IMR-90 (cell line): ENCODE data around the gene HECTD2. TPM values are rescaled to one million over a fixed set of nuclear protein-coding genes. Genes with fewer than 3 reads are reported as not detected.

ENCODE experiments used
- ATAC-seq: fragments of 200-7000 bp; cut with Tn5 transposase; 2 replicates; pipeline ENCODE4 v1.9.1; 2020; ENCODE audit warnings: low read depth, mild to moderate bottlenecking, moderate library complexity
- BruUV-seq: library from RNA; stranded (reverse); fragments of 400-500 nt; replicated peaks from 2 replicates; lab custom pipeline; 2021; lab: Mats Ljungman, UMichigan
- CTCF ChIA-PET: fragments of 300-600 bp; formaldehyde crosslinking; extraction: SDS; loops from one replicate; lab custom pipeline; 2021; ENCODE audit warnings: antibody characterized with exemption; lab: Yijun Ruan, JAX
- POLR2A ChIA-PET: fragments of 300-600 bp; sonication (Branson Sonifier 250); formaldehyde crosslinking; loops from one replicate; lab custom pipeline; 2022; ENCODE audit warnings: antibody characterized with exemption; ENCODE audit not compliant: unreplicated experiment; lab: Charles Lee
- DNase-seq: peaks from one replicate; pipeline ENCODE4 v3.0.0; 2013
- H2AFZ ChIP-seq: replicated peaks from 2 replicates; pipeline ENCODE3; 2013; ENCODE audit warnings: low read length, mild to moderate bottlenecking; ENCODE audit not compliant: poor library complexity
- H2AK5ac ChIP-seq: 2 replicates; pipeline ENCODE4 v1.6.1; 2013; ENCODE audit warnings: low read depth, low read length, inconsistent platforms
- H2AK9ac ChIP-seq: replicated peaks from 2 replicates; pipeline ENCODE3; 2013; ENCODE audit warnings: mild to moderate bottlenecking, low read depth, low read length, moderate library complexity; ENCODE audit not compliant: poor library complexity
- H2BK120ac ChIP-seq: 2 replicates; pipeline ENCODE4 v1.6.1; 2013; ENCODE audit warnings: low read depth, low read length, inconsistent platforms
- H2BK15ac ChIP-seq: 3 replicates; pipeline ENCODE4 v1.6.1; 2013; ENCODE audit warnings: low read depth, low read length, inconsistent platforms
- H2BK20ac ChIP-seq: 2 replicates; pipeline ENCODE4 v1.6.1; 2013; ENCODE audit warnings: low read depth, mild to moderate bottlenecking, inconsistent platforms, low read length, moderate library complexity
- H2BK5ac ChIP-seq: 2 replicates; pipeline ENCODE4 v1.6.1; 2013; ENCODE audit warnings: mild to moderate bottlenecking, low read depth, low read length, inconsistent platforms; ENCODE audit not compliant: poor library complexity, severe bottlenecking
- H3K14ac ChIP-seq: replicated peaks from 2 replicates; pipeline ENCODE4 v1.6.1; 2013; ENCODE audit warnings: low read depth, low read length, inconsistent platforms
- H3K18ac ChIP-seq: 2 replicates; pipeline ENCODE4 v1.6.1; 2013; ENCODE audit warnings: low read depth, low read length, control low read depth
- H3K23ac ChIP-seq: 2 replicates; pipeline ENCODE4 v1.6.1; 2013; ENCODE audit warnings: low read depth, low read length, inconsistent platforms
- H3K27ac ChIP-seq: 2 replicates; pipeline ENCODE4 v1.5.1; 2013; ENCODE audit warnings: mild to moderate bottlenecking, control low read depth, low read length; ENCODE audit not compliant: insufficient read depth
- H3K27me3 ChIP-seq: 2 replicates; pipeline ENCODE4 v1.6.1; 2013; ENCODE audit warnings: low read length; ENCODE audit not compliant: control insufficient read depth, insufficient read depth
- H3K36me3 ChIP-seq: 2 replicates; pipeline ENCODE4 v1.6.1; 2013; ENCODE audit warnings: low read length, mixed read lengths; ENCODE audit not compliant: control insufficient read depth, insufficient read depth
- H3K4ac ChIP-seq: 2 replicates; pipeline ENCODE4 v1.6.1; 2013; ENCODE audit warnings: low read depth, low read length, inconsistent platforms
- H3K4me1 ChIP-seq: 2 replicates; pipeline ENCODE4 v1.6.1; 2013; ENCODE audit warnings: low read length, mixed read lengths; ENCODE audit not compliant: control insufficient read depth, insufficient read depth
- H3K4me2 ChIP-seq: 2 replicates; pipeline ENCODE4 v1.6.1; 2013; ENCODE audit warnings: low read depth, mild to moderate bottlenecking, control low read depth, low read length, moderate library complexity
- H3K4me3 ChIP-seq: 2 replicates; pipeline ENCODE4 v1.5.1; 2013; ENCODE audit warnings: low read depth, mild to moderate bottlenecking, control low read depth, low read length, moderate library complexity; ENCODE audit not compliant: insufficient read depth
- H3K56ac ChIP-seq: 2 replicates; pipeline ENCODE4 v1.6.1; 2013; ENCODE audit warnings: low read length, inconsistent platforms; ENCODE audit not compliant: insufficient read depth; ENCODE audit errors: extremely low read depth
- H3K79me1 ChIP-seq, 2 experiments: 2 replicates each; pipeline ENCODE4 v1.6.1; 2013; ENCODE audit warnings: low read length in 2 of 2, inconsistent platforms in 1 of 2, low read depth in 1 of 2
- H3K9ac ChIP-seq: 2 replicates; pipeline ENCODE4 v1.6.1; 2013; ENCODE audit warnings: low read depth, low read length, control low read depth
- H3K9me1 ChIP-seq: 2 replicates; pipeline ENCODE4 v1.6.1; 2013; ENCODE audit warnings: low read length, inconsistent platforms; ENCODE audit not compliant: insufficient read depth
- H3K9me3 ChIP-seq: 2 replicates; pipeline ENCODE4 v1.6.1; 2013; ENCODE audit warnings: low read length; ENCODE audit not compliant: control insufficient read depth, insufficient read depth
- H4K20me1 ChIP-seq: 2 replicates; pipeline ENCODE4 v1.6.1; 2013; ENCODE audit warnings: low read length, inconsistent platforms; ENCODE audit not compliant: insufficient read depth
- H4K5ac ChIP-seq: 2 replicates; pipeline ENCODE4 v1.6.1; 2013; ENCODE audit warnings: mild to moderate bottlenecking, low read depth, low read length, control low read depth
- H4K8ac ChIP-seq, 2 experiments: 2 replicates each; pipeline ENCODE4 v1.6.1; 2013; ENCODE audit warnings: low read depth in 2 of 2, low read length in 2 of 2, control low read depth in 1 of 2, inconsistent platforms in 1 of 2
- H4K91ac ChIP-seq: 2 replicates; pipeline ENCODE4 v1.6.1; 2013; ENCODE audit warnings: low read depth, low read length, inconsistent platforms; ENCODE audit not compliant: insufficient read depth
- FOS ChIP-seq: fragments of 150-350 bp; IDR thresholded peaks from 2 replicates; pipeline ENCODE4 v1.6.1; 2016; ENCODE audit warnings: low read depth, low read length
- POLR2A ChIP-seq: IDR thresholded peaks from 2 replicates; pipeline ENCODE4 v1.6.1; 2012; ENCODE audit warnings: mild to moderate bottlenecking, low read depth, low read length
- RFX5 ChIP-seq: IDR thresholded peaks from 2 replicates; pipeline ENCODE4 v1.8.0; 2012; ENCODE audit warnings: low read depth, mild to moderate bottlenecking, low read length, moderate library complexity
- USF2 ChIP-seq: fragments of 150-350 bp; IDR thresholded peaks from 2 replicates; pipeline ENCODE4 v1.6.1; 2017; ENCODE audit warnings: mild to moderate bottlenecking, antibody characterized with exemption, low read length, low read depth
- dilution Hi-C: fragments of 300-500 bp; cut with HindIII; formaldehyde crosslinking; loops from one replicate; pipeline ENCODE4 v1.14.3; 2018; ENCODE audit warnings: low sequenced_read_pairs; ENCODE audit not compliant: unreplicated experiment
- in situ Hi-C: fragments of 300-500 bp; cut with MboI; formaldehyde crosslinking; loops from 3 replicates; pipeline ENCODE4 v1.14.3; 2019; ENCODE audit warnings: low sequenced_read_pairs, inconsistent platforms, mixed read lengths
- intact Hi-C: fragments of 100-400 bp; cut with micrococcal nuclease; formaldehyde crosslinking; loops from 2 replicates; pipeline ENCODE4 v1.10.0; 2022
- polyA plus RNA-seq, 3 experiments: library from polyadenylated mRNA; depleted of rRNA; stranded (reverse); fragments of >200 nt; gene quantifications; 2 replicates each; pipeline ENCODE4 v1.2.3, GENCODE V29; 2012; ENCODE audit warnings: low replicate concordance in 1 of 3
- total RNA-seq: library from RNA; depleted of rRNA; stranded (reverse); fragments of >200 nt; gene quantifications from 2 replicates; pipeline ENCODE4 v1.2.3, GENCODE V29; 2012

HECTD2 gene
- total and polyA plus RNA-seq, 2 of the 4 experiments (the other 2 are of a cell fraction) = 5.2 to 5.9 TPM

DNA sequence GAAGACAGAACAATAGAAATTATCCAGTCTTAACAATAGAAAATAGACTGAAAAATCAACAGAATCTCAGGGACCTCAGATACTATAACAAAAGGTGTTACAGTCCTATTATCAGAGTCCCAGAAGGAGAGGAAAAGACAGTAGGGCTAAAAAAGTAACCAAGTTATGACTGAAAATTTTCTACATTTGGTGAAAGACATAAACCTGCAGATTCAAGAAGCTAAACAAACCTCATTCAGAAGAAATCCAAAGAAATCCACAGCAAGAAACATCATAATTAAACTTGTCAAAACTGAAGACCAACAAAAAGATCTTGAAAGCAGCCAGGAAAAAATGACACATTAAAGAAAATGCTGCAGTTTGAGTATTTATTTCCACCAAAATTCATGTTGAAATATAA, 41.9 kb downstream of the HECTD2 start:
- Histone ChIP-seq H3K9me3 (peaks cover 12% of the 10 kb centered on the region), H3K14ac (no peak overlapping the region), H3K9me1 (no peaks in the 10 kb centered on the region), H2BK20ac (no peak overlapping the region), H3K4me2 (no peak overlapping the region), H3K9ac (no peak overlapping the region), H2AK5ac (no peak overlapping the region), H3K79me1 (no peaks in the 10 kb centered on the region), H3K18ac (no peak overlapping the region), H4K91ac (no peak overlapping the region), H2BK120ac (no peak overlapping the region), H3K27ac (no peak overlapping the region), H3K36me3 (no peaks in the 10 kb centered on the region), H3K27me3 (no peaks in the 10 kb centered on the region), H2AK9ac (no peak overlapping the region), H3K56ac (no peak overlapping the region), H2BK15ac (no peak overlapping the region), H3K4me3 (no peak overlapping the region), H4K5ac (no peak overlapping the region), H2BK5ac (no peak overlapping the region), H3K4me1 (no peaks in the 10 kb centered on the region), H3K23ac (no peak overlapping the region), H2AFZ (no peak overlapping the region), H3K4ac (no peak overlapping the region), H4K20me1 (no peaks in the 10 kb centered on the region), H4K8ac (no peak overlapping the region)
- dilution Hi-C loops = no loop called here
- ChIA-PET CTCF (no interaction called here), POLR2A (no interaction called here)
- BruUV-seq = no TSS peak
- TF ChIP-seq POLR2A (no peak), FOS (no peak), RFX5 (no peak), USF2 (no peak)
- ATAC-seq (no peak), DNase-seq (no peak)
- intact Hi-C loops = no loop called here
- in situ Hi-C loops = no loop called here
